ENCODE data around the gene MEIKIN.

MEIKIN gene

DNA sequence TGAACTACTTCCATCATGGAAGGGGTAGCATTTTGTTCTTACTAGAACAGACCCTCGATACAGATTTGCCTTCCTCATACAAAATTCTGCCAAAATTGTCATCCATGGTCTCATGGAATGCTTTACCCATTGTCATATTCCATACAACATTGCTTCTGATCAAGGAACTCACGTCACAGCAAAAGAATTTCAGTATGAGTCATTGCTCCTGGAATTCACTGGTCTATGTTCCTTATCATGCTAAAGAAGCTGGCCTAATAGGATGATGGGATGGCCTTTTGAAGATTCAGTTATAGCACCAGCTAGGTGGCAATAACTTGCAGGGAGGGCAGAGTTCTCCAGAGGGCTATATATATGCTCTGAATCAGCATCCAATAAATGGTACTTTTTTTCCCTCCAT, 130.5 kb downstream of the MEIKIN start:
- peak; percentile 78 for DNase-seq (ENCODE audit: low read depth)
- H3K4me3 ChIP-seq (ENCODE audit: low read length), result no peak overlapping the region

GRCh38 chr5:131812371-131813160, 132.9 kb downstream of the MEIKIN start:
- DNase-seq (ENCODE audit: low read depth), result no peak
- TF ChIP-seq CTCF (conservative IDR thresholded peaks at IDR 0.05; ENCODE audit: low read length), result no peak
- no peak overlapping the region for H3K4me3 ChIP-seq (ENCODE audit: low read length)

More for the DNA sequence above, 130.5 kb downstream of the MEIKIN start:
- TF ChIP-seq CTCF (conservative IDR thresholded peaks at IDR 0.05; ENCODE audit: low read length), result no peak

- H3K4me3 ChIP-seq (ENCODE audit: low read length), result no peak overlapping the region
- no peak; the same call in 1 of the 2 replicates for TF ChIP-seq CTCF (conservative IDR thresholded peaks at IDR 0.05; ENCODE audit: low read length)
- DNase-seq (ENCODE audit: low read depth), result no peak
These were observed 134.8 kb downstream of the MEIKIN start for GRCh38 chr5:131810510-131811249.

DNA sequence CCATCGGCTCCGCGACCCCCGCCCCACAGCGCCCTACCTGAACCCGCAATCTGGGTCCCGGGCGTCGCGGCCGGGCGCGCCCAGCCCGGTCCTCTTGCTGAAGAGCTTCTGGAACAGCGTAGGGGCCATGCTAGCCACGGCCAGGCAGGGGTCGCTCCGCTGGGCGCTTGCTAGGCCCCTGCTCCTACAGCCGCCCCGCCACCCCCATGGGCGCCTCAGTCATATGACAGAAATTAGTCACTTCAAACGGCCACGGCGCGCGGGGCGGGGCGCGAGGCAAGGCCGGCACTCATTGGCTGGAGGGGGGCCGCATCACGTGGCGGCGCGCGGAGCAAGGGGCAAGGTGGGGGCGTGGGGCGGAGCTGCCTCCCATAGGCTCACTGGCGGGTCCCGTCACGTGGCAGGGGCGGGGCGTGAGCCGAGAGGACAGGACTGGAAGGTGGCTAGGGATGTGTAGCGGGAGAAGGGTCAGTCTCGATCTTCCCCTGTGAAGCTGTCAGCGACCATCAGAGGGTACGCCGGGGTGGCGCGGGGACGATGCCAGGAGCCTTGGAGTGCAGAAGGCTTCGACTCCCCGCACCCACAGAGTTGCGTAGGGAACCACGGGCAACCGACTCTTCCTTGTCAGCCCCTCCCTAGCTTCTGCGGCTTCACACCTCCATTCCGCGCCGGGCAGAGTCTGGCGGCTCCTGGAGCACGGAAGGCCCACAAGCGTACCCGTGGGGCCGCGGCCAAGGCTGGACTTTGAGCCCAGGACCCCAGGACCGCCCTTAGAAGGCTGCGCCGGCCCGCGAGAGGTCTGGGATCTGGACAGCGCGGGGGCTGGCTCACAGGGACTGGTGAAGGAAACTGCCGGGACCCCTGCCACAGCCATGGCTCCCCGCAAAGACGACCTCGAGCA, 148.4 kb downstream of the MEIKIN start, which contains the start of gene FNIP1:
Gene FNIP1 (minus strand): TSS at position 225 of the 901 bp plus-strand sequence. CDS start 96 bp downstream, at position 129.
- H3K4me3 ChIP-seq (ENCODE audit: low read length), result peak within 1 kb of the TSS; percentile 89
- peak; percentile 97 for DNase-seq (ENCODE audit: low read depth)
- no peak for TF ChIP-seq CTCF (conservative IDR thresholded peaks at IDR 0.05; ENCODE audit: low read length)

- TF ChIP-seq CTCF (conservative IDR thresholded peaks at IDR 0.05; ENCODE audit: low read length), result no peak
- DNase-seq (ENCODE audit: low read depth), result peak; percentile 70
- peak overlapping the region; percentile 89 for H3K4me3 ChIP-seq (ENCODE audit: low read length)
These were observed 149.3 kb downstream of the MEIKIN start for GRCh38 chr5:131795879-131796792.

- peak overlapping the region; percentile 89 for H3K4me3 ChIP-seq (ENCODE audit: low read length)
- DNase-seq (ENCODE audit: low read depth), result no peak
- no peak for TF ChIP-seq CTCF (conservative IDR thresholded peaks at IDR 0.05; ENCODE audit: low read length)
These were observed 150.2 kb downstream of the MEIKIN start for GRCh38 chr5:131795228-131795627.
